ENCODE measurements around the gene FAM222A.

- TF ChIP-seq EZH2 (IDR thresholded peaks at IDR 0.05; ENCODE audit: insufficient read depth, poor library complexity, severe bottlenecking) (no peak), EZH2phosphoT487 (IDR thresholded peaks at IDR 0.05; ENCODE audit: insufficient read depth, low read depth) (no peak)
Measured at GRCh38 chr12:109718390-109718789, 4.8 kb downstream of the FAM222A start.

All from GM23248 (cell line).